HG02885 (cell line): ENCODE measurements around the gene RERE.

ENCODE experiments used
- ATAC-seq: cut with Tn5 transposase; IDR thresholded peaks from one replicate; pipeline ENCODE4 v1.9.1; 2021; ENCODE audit warnings: mild to moderate bottlenecking; ENCODE audit not compliant: unreplicated experiment, poor library complexity

RERE gene

DNA sequence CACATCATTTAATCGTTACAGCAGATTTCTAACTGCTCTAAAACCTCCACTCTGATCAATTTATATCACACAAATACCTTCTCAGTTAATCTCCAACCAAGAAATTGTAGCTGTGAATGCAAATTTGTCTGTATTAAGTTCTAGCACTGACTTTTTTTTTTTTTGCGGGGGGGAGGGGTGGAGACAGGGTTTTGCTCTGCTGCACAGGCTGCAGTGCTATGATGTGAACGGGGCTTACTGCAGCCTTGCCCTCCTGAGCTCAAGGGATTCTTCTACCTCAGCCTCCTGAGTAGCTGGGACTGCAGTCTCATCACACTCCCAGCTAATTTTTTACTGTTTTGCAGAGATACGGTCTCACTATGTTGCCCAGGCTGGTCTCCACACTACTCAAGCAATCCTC is 163.6 kb downstream of the RERE start:
- no peak for ATAC-seq

DNA sequence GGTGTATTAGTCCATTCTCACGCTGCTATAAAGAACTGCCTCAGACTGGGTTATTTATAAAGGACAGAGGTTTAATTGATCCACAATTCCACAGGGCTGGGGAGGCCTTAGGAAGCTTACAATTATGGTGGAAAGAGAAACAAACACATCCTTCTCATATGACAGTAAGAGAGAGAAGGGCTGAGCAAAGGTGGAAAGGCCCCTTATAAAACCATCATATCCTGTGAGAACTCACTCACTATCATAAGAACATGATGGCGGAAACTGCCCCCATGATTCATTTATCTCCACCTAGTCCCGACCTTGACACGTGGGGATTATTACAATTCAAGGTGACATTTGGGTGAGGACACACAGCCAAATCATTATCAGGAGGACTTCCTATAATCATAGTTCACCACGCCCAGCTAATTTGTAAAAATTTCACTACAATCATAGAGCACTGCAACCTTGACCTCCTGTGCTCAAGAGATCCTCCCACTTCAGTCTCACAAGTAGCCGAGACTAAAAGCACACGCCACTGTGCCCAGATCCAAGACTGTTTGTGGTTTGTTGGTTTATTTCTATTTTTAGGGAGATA is 164.9 kb downstream of the RERE start:
- no peak for ATAC-seq

DNA sequence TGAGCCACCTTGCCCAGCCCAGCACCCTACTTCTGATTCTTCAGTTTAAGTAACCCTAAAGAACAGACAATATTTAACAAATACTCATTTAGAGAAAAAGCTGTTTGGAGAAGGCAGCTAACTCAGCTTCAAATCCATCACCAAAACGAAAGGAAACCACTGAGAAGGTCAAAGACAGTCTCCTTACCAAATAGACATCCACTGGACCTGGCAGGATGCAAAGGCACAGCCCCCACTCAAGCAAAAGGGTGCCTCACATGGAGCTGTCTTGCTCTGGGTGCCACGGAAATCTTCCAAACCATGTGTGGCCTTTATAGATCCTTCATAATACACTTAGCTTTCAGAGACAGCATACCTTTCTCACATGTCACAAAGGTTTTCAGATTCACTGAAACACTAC is 165.5 kb downstream of the RERE start:
- no peak for ATAC-seq

DNA sequence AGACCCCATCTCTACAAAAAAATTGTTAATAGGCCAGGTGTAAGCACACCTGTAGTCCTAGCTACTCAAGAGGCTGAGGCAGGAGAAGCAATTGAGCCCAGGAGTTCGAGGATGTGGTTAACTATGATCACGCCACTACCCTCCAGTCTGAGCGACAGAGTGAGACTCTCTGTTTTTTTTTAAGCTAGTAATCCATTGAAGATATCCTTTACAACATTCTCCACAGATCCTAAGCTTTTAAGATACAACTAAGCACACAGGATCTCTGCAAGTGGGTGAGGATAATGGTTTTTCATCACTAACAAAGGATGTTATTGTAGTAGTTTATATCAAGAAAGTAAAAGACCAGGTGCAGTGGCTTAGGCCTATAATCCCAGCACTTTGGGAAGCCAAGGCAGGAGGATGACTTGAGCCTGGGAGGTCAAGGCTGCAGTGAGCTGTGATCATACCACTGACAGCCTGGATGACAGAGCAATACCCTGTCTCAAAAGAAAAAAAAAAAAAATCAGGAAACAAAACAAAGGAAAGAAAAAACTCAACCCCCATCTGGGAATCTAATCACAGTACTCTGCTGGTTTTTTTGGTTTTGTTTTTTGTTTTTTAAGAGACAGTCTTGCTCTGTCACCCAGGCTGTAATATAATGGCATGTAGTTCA is 166.1 kb downstream of the RERE start:
- no peak for ATAC-seq

DNA sequence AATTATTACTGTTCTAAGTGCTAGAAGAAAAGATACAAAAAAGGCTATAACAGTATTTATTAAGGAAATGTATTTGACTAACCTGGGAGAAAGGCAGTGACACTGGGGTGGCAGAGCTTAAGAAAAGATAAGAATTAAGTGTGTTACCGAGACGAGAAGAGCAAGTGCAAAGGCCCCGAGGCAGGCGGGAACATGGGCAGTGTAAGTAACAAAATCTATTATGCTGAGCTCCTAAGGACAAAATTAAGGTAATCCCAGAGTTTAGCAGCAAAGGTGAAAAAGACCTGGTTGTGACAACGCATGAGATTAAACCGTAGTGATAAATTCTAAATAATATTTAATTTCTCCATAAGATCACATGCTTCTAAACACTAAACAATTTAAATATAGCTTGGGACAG is 167.6 kb downstream of the RERE start:
- ATAC-seq = no peak

DNA sequence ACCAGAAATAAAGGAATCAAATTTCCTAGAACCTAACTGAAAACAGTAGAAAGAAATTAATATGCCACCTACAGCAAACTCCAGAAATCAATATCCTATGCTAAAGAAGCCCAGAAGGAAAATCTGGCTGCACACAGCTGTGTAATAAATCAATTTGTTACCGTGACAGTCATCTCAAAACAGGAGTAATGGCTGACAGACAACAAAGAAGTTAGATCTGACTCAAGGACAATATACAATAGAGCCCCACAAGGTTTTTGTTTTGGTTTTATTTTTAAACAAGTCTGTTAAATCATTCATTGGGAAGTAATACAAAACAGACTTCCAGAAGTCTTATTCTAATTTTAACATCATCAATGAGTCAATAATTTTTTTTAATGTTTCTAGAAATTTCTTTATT is 168.4 kb downstream of the RERE start:
- no peak for ATAC-seq

DNA sequence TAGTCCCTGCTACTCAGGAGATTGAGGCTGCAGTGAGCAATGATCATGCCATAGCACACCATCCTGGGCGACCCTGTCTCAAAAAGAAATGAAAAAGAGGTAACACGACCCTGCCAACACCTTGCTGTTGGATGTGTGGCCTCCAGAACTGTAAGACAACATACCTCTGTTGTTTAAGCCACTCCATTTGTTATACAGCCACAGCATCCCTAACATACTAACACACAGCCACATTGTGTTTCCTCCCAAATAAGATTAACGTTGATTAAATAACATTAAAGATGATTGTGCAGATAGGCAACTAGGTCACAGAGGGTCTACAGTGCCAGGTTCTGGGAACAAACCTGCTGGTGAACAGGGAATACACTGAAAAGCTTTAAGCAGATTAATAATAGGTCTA is 170.4 kb downstream of the RERE start:
- no peak for ATAC-seq

DNA sequence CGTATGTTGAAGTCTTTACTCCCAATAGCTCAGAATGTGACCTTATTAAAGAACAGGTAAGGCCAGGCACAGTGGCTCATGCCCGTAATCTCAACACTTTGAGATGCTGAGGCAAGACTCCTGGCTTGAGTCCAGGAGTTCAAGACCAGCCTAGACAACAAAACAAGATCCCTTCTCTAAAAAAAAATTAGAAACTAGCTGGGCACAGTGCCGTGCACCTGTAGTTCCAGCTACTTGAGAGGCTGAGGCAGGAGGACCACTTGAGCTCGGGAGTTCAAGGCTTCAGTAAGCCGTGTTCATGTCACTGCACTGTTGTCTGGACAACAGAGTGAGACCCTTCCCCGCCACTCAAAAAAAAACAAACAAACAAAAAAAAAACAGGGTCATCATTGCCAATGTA is 171.3 kb downstream of the RERE start:
- ATAC-seq = no peak

DNA sequence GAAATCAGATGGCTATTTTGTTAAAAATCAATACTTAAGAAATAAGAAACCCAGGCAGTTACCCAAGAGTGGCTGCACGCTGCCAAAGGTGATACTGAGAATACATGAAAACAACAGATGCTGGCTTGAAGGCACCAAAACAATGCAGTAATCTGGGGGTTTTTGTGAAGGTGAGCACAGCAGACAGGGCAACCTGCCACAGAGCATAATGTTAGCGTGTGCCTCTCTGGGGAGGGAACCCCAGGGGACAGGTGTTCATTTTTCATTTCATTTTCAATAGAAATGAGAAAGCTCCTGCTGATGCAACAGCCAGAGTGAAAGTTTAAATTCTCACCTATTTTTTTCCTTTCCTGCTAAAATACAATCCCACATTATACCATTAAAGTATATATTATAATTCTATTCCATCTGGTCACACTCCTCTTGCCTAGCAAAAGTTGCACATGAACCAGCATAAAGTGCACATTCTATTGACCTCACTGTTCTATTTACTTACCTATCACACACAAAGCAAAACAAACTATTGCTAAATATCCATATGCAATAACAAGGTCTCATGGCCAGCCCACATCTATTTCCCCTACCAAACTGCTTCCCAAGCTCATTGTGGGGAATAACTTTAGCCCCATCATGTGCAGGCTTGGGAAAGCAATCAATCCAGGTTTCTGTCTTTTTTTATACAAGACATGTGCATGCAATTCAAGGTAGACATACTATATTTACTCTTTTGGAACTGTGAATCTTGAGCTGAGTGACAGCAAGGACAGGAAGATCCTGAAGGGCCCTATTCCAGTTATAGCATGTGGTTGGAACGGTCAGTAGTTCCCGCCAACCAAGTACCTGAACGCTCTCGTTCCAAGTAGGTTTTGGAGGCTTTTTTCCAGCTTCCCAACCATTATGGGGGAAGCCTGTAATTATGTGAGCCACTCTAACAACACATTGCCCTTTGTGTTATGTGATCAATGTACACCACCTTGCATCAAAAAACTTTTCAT is 173.6 kb downstream of the RERE start:
- peak; percentile 56 for ATAC-seq

DNA sequence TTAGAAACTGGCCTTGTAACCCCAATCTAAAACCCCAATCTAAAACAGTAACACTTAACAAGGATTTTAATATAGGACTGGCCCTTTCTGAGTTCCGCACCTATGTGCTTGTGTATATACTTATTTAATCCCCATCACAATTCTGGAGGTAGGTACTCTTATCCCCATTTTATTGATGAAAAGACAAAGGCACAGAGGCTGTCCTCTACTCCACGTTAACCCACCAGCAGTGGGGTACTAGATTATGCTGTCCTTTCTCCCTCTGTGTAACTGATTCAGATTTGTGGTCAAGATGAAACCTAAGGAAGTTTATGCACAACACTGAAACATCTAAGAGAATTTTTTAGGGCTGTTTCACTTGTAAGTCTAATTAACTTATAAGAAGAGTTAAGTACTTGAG is 175.3 kb downstream of the RERE start:
- no peak for ATAC-seq

DNA sequence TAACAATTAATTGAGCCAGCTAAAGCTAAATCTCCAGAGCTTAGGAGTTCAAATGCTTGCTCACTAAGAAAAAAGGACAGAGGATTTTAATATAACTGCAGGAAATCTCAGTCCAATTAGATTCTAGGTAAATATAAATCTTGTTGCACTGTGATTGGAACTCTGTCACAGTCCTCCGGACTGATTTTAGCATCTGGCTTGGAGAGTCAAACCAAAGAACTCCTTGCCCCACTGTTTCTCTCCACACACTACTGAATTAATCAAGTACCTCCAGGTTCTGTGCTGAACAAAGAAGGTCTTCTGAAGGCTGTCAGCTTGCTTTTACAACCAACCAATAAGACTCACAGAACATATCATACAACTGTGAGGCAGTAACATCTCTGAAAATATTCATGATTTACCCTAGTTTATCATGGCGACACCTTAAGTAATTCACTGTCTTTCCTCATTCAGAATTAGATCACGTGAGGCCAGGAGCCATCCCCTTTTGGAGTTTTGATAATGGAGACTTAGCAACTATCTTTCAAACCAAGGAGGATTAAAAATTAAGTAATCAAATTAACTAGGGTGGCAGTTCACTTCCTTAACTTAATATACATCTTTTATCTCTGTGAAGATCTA is 176.0 kb downstream of the RERE start:
- no peak for ATAC-seq

DNA sequence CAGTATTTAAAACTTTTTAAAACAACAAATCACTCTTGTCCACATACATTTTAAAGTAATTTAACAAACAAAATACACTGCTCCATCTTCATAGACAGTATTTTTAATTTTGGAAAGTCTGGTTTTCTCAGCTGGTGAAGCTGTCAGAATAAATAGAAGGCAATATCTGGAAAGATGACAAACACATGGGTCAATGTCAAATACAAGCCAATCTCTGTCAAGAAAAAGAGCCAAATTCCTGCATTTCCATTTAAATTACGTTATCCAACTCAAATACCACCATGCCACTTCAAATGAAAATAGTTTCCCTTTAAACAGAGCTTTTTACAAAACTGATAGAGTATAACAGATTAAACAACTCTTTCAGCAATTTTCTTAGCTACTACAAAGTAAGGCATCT is 176.5 kb downstream of the RERE start:
- no peak for ATAC-seq

DNA sequence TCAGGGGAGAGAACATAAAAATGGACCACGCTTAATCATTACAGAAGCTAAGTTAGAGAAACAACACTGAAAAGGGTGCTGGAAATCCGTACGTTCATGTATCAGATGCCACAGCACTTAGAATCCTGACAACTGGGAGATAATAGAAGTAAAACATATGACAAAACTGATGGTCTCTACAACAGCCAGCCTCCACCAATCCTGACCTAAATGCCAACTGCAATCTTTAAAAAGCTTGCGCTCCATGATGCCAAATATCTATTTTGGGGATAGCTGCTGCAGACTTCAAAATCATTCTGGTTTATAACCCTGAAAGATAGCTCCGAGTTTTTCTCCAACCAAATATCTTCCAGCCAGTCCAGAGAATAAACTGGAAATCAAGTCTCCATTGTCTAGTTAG is 178.3 kb downstream of the RERE start:
- no peak for ATAC-seq

DNA sequence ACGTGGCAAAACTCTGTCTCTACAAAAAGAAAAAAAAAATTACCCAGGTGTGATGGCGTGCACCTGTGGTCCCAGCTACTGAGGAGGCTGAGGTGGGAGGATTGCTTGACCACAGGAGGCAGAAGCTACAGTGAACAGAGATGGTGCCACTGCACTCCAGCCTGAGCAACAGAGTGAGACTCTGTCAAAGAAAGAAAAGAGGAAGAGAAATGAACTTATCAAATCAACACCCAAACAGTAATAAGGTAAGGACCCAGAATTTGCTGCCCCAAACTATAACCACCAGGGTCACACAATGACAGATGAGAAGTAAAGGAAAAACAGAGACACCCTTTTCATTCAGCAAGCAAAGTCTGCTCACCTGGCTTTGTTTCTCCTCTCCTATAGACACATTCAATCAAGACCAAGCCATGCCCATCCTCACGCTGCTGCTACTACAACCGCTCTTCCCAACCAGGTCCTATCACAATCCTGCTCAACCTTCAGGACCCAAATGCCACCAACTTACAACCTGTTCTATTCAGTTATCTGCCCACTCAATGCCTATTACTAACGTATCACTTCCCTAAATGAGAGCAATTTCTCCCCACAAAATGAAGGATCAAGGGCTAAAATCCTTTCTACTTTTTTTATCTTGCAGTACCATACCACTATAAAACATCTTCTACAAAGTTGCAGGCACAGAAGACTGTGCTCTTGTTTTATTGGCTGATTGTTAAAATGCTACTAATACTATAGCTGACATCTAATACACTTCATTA is 183.5 kb downstream of the RERE start:
- ATAC-seq = no peak

DNA sequence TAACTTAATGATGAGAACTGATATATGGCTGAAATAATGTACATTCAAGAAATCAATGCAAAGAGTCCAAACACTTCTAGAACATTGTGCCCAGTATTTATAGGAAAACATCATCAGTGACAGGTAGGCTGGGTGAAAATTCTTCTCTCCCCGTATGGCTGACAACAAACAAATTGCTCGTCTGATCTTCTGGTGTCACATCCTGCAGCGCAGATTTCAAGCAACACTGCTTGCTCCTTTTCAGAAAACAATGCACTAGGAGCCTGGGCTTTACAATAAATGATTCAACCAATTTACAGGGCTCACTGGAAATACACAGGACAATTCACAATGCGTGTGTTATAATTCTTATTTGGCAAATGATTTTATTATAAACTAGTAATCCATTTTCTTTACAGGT is 185.3 kb downstream of the RERE start:
- ATAC-seq = no peak

DNA sequence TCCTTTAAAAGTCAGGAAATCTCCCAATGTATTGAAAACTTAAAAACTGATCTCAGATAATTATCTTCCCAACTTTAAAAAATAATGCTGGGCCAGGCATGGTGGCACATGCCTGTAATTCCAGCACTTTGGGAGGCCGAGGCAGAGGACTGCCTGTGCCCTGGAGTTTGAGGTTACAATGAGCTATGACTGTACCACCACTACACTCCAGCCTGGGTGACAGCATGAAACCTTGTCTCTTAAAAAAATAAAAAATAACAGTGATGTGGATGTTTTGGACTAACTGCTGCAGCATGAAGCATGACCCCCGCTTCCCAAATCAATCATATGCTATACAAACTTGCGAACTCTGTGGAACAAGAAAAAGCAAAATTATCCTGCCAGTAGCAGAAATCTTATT is 186.3 kb downstream of the RERE start:
- ATAC-seq = no peak

DNA sequence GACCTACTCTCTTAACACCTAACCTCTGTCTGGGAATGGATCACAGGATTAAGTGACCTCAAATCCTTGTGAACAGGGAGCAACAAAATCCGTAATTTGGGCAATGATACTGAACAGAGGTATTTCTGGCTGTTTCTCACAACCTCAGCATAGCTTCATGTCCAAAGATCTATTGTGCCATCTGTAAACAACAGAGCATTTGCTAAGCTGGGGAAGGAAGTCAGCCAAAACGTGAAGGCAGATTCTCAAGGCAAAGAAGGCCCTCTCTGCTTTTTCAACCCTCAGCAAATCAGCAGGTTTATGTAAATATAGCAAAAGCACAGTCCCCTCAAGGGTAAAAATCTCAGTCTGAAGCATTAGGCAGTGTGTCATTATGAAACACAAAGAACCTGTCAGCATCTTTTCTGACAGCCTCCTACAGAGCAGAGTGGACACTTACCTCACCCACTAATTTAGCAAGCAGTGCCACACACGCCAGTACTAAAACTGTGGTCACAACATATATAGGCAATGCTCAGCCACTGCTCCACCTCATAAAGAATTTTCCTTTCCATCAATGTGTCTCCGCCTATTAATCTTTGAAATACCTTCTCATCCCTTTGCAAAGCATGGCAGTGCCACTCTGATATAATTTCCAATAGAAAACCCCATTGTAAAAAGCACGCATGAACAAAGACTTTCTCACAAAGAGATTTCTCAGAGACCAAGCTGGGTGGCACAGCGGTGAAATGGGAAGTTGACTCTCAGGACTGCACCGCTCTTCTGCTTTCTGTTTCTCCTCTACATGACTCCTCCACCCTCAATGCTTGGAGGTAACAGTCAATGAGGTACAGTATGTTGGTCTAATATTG is 188.0 kb downstream of the RERE start:
- ATAC-seq = peak; percentile 76

DNA sequence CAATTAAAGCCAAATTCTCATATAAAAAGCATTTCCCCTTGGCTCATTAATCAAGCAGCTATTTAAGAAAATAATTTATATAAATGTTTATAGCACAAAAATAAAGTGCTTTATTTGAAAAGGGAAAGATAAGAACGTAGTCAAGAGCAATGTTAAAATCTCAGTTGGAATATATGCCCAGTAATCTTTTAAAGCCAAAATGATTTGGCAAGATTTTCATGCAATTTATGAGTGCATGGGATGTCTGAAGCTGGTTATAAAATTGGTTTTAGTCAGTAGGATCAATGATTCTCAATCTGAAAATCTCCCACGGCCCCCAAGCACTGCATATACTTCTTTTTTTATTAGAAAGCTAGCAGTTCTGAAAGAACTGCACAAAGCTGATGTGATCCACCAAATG is 188.8 kb downstream of the RERE start:
- ATAC-seq = no peak

DNA sequence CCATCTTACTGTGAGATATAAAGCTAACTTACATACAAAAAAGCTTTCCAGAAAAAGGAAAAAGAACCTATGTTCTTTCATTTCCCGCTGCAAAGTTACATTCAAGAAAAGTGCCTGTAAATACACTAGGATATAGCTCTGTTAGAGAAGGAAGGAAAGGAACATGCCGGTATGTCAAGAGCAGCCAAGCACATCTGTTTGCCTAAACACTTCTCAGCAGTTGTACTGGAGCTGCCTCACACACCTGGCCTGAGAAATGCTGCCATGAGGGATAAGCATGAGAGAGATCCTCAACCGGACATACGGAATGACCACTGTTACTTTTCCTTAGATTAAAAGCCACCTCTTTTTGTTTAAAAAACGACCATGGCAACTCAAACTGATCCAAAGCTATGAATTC is 189.7 kb downstream of the RERE start:
- no peak for ATAC-seq
